ENCODE measurements around the gene TCF7L1. TPM values are rescaled to one million over a fixed set of nuclear protein-coding genes. Genes with fewer than 3 reads are reported as not detected.

TCF7L1 gene
- total RNA-seq, 2 experiments from 2014 or later: not detected

GRCh38 chr2:85106489-85107180, 26.6 kb upstream of the TCF7L1 start:
- no peaks in the 10 kb centered on the region for H3K36me3 Mint-ChIP-seq (ENCODE audit: low read depth)
- H3K4me3 ChIP-seq (ENCODE audit: low read length): no peak overlapping the region
- H3K4me1 ChIP-seq (ENCODE audit: insufficient read depth, low read length): no peaks in the 10 kb centered on the region
- ATAC-seq (ENCODE audit: poor library complexity) (no peak), DNase-seq (no peak)
- ChIA-PET POLR2A (no interaction called here), CTCF (no interaction called here)
- peaks cover 9% of the 10 kb centered on the region for H3K27me3 Mint-ChIP-seq
- no peaks in the 10 kb centered on the region for H3K36me3 ChIP-seq (ENCODE audit: insufficient read depth, low read length)
- TF ChIP-seq, protein P1, sequence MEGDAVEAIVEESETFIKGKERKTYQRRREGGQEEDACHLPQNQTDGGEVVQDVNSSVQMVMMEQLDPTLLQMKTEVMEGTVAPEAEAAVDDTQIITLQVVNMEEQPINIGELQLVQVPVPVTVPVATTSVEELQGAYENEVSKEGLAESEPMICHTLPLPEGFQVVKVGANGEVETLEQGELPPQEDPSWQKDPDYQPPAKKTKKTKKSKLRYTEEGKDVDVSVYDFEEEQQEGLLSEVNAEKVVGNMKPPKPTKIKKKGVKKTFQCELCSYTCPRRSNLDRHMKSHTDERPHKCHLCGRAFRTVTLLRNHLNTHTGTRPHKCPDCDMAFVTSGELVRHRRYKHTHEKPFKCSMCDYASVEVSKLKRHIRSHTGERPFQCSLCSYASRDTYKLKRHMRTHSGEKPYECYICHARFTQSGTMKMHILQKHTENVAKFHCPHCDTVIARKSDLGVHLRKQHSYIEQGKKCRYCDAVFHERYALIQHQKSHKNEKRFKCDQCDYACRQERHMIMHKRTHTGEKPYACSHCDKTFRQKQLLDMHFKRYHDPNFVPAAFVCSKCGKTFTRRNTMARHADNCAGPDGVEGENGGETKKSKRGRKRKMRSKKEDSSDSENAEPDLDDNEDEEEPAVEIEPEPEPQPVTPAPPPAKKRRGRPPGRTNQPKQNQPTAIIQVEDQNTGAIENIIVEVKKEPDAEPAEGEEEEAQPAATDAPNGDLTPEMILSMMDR (IDR thresholded peaks at IDR 0.05): no peak
- H3K27ac Mint-ChIP-seq: no peak overlapping the region
- no peaks in the 10 kb centered on the region for H3K4me1 Mint-ChIP-seq (ENCODE audit: low read depth)
- intact Hi-C loops (cut with DNase I, micrococcal nuclease): no loop called here
- no peaks in the 10 kb centered on the region for H3K9me3 Mint-ChIP-seq
- H3K4me3 Mint-ChIP-seq: no peak overlapping the region
- H3K27me3 ChIP-seq (ENCODE audit: control insufficient read depth in 1 of 2, insufficient read depth in 2 of 2, low read length in 2 of 2): no peaks in the 10 kb centered on the region
- H3K27ac ChIP-seq (ENCODE audit: low read depth in 1 of 2, low read length in 2 of 2): no peak overlapping the region
- H3K9me3 ChIP-seq (ENCODE audit: control insufficient read depth in 1 of 2, insufficient read depth in 1 of 2, low read length in 2 of 2): no peaks in the 10 kb centered on the region

GRCh38 chr2:85110991-85111560, 22.1 kb upstream of the TCF7L1 start:
- H3K36me3 ChIP-seq (ENCODE audit: insufficient read depth, low read length): no peaks in the 10 kb centered on the region
- no peak overlapping the region for H3K4me3 Mint-ChIP-seq
- POLR2A ChIA-PET: no interaction called here

GRCh38 chr2:85111819-85112281, 21.3 kb upstream of the TCF7L1 start:
- Histone ChIP-seq H3K9me3 (ENCODE audit: control insufficient read depth in 1 of 2, insufficient read depth in 1 of 2, low read length in 2 of 2) (no peaks in the 10 kb centered on the region), H3K4me3 (ENCODE audit: low read length) (no peak overlapping the region), H3K36me3 (ENCODE audit: insufficient read depth, low read length) (no peaks in the 10 kb centered on the region), H3K4me1 (ENCODE audit: insufficient read depth, low read length) (no peaks in the 10 kb centered on the region), H3K27ac (ENCODE audit: low read depth in 1 of 2, low read length in 2 of 2) (no peak overlapping the region), H3K27me3 (ENCODE audit: control insufficient read depth in 1 of 2, insufficient read depth in 2 of 2, low read length in 2 of 2) (peaks cover 0 to 12% of the 10 kb centered on the region in 2 experiments)
- DNase-seq: no peak
- no peak overlapping the region for H3K27ac Mint-ChIP-seq
- TF ChIP-seq, protein P1 (IDR thresholded peaks at IDR 0.05): no peak
- POLR2A ChIA-PET: no interaction called here
- CTCF ChIA-PET: no interaction called here
- H3K9me3 Mint-ChIP-seq: no peaks in the 10 kb centered on the region
- no peak for ATAC-seq (ENCODE audit: poor library complexity)
- intact Hi-C loops (cut with DNase I, micrococcal nuclease): no loop called here
- H3K36me3 Mint-ChIP-seq (ENCODE audit: low read depth): no peaks in the 10 kb centered on the region
- peaks cover 50% of the 10 kb centered on the region for H3K27me3 Mint-ChIP-seq
- H3K4me3 Mint-ChIP-seq: no peak overlapping the region
- no peaks in the 10 kb centered on the region for H3K4me1 Mint-ChIP-seq (ENCODE audit: low read depth)

More at GRCh38 chr2:85110991-85111560, 22.1 kb upstream of the TCF7L1 start:
- H3K4me1 Mint-ChIP-seq (ENCODE audit: low read depth): no peaks in the 10 kb centered on the region
- no peaks in the 10 kb centered on the region for H3K36me3 Mint-ChIP-seq (ENCODE audit: low read depth)
- peaks cover 0 to 12% of the 10 kb centered on the region in 2 experiments for H3K27me3 ChIP-seq (ENCODE audit: control insufficient read depth in 1 of 2, insufficient read depth in 2 of 2, low read length in 2 of 2)
- H3K27ac Mint-ChIP-seq: no peak overlapping the region
- H3K4me3 ChIP-seq (ENCODE audit: low read length): no peak overlapping the region
- DNase-seq (no peak), ATAC-seq (ENCODE audit: poor library complexity) (no peak)
- no peaks in the 10 kb centered on the region for H3K9me3 ChIP-seq (ENCODE audit: control insufficient read depth in 1 of 2, insufficient read depth in 1 of 2, low read length in 2 of 2)
- H3K27ac ChIP-seq (ENCODE audit: low read depth in 1 of 2, low read length in 2 of 2): no peak overlapping the region
- H3K9me3 Mint-ChIP-seq: no peaks in the 10 kb centered on the region
- peaks cover 43% of the 10 kb centered on the region for H3K27me3 Mint-ChIP-seq
- H3K4me1 ChIP-seq (ENCODE audit: insufficient read depth, low read length): no peaks in the 10 kb centered on the region
- CTCF ChIA-PET: no interaction called here
- TF ChIP-seq, protein P1 (IDR thresholded peaks at IDR 0.05): no peak
- intact Hi-C loops (cut with DNase I, micrococcal nuclease): no loop called here
